ENCODE data around the gene HVCN1. TPM values are rescaled to one million over a fixed set of nuclear protein-coding genes. Genes with fewer than 3 reads are reported as not detected.
A peak's percentile ranks its signal among the peaks of the same experiment; 100 is the strongest.

The HVCN1 gene
- total RNA-seq, 2 donors from 2014 or later: 8.8 to 9.5 TPM

DNA sequence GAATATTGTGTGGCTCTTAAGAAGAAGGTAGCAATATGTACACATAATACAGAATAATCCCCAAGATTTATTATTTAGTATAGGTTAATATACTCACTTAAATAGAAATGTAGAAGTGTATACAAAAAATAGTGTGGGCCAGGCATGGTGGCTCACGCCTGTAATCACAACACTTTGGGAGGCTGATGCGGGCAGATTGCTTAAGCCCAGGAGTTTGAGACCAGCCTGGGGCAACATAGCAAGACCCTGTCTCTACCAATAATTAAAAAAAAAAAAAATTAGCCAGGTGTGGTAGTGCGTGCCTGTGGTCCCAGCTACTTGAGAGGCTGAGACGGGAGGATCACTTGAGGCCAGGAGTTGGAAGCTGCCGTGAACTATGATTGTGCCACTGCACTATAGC, 15.3 kb upstream of the HVCN1 start:
- Mint-ChIP-seq H3K4me3 (no peak overlapping the region), H3K27me3 (ENCODE audit: insufficient read depth) (no peaks in the 10 kb centered on the region), H3K36me3 (ENCODE audit: low read depth) (peaks cover 2% of the 10 kb centered on the region), H3K4me1 (no peaks in the 10 kb centered on the region), H3K9me3 (no peaks in the 10 kb centered on the region), H3K27ac (no peak overlapping the region)
- Histone ChIP-seq H3K4me1 (ENCODE audit: control insufficient read depth, insufficient read depth, low read length) (no peaks in the 10 kb centered on the region), H3K4me3 (ENCODE audit: low read length) (no peak overlapping the region), H3K27ac (ENCODE audit: low read depth, low read length) (no peak overlapping the region), H3K9ac (ENCODE audit: extremely low read depth, low read length, poor library complexity, severe bottlenecking) (no peak overlapping the region), H3K9me3 (ENCODE audit: control insufficient read depth, low read length) (no peaks in the 10 kb centered on the region), H3K27me3 (ENCODE audit: control insufficient read depth, insufficient read depth, low read length, poor library complexity, severe bottlenecking) (no peaks in the 10 kb centered on the region), H3K36me3 (ENCODE audit: control insufficient read depth, insufficient read depth, low read length) (no peaks in the 10 kb centered on the region)
- TF ChIP-seq, protein P1, sequence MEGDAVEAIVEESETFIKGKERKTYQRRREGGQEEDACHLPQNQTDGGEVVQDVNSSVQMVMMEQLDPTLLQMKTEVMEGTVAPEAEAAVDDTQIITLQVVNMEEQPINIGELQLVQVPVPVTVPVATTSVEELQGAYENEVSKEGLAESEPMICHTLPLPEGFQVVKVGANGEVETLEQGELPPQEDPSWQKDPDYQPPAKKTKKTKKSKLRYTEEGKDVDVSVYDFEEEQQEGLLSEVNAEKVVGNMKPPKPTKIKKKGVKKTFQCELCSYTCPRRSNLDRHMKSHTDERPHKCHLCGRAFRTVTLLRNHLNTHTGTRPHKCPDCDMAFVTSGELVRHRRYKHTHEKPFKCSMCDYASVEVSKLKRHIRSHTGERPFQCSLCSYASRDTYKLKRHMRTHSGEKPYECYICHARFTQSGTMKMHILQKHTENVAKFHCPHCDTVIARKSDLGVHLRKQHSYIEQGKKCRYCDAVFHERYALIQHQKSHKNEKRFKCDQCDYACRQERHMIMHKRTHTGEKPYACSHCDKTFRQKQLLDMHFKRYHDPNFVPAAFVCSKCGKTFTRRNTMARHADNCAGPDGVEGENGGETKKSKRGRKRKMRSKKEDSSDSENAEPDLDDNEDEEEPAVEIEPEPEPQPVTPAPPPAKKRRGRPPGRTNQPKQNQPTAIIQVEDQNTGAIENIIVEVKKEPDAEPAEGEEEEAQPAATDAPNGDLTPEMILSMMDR (conservative IDR thresholded peaks at IDR 0.05): no peak
- 92 to 100% methylated on average over 2 to 5 of the region's 5 CpGs for WGBS, 2 experiments (ENCODE audit: insufficient coverage in 1 of 2, insufficient read length in 1 of 2)
- DNase-seq: no peak

DNA sequence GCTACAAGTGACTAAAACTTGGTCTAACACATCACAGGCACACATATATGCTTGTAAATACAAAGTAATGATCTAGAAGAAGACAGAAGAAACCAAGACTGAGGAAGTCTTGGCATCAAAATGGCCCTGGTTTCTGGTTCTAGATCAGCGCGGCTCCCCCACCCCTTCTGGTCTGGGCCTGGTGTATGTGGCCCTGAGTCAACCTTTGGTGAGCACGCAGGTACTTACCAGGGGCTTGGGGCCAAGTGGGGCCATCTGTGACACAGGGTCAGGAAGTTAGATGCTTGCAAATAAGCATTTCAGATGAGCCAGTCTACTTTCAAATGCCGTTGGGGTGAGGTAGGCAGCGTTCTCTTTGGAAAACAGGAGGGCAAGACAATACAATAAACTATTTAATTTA, 13.2 kb upstream of the HVCN1 start:
- Mint-ChIP-seq H3K9me3 (no peaks in the 10 kb centered on the region), H3K4me3 (no peak overlapping the region), H3K27ac (no peak overlapping the region), H3K27me3 (ENCODE audit: insufficient read depth) (no peaks in the 10 kb centered on the region), H3K36me3 (ENCODE audit: low read depth) (no peaks in the 10 kb centered on the region), H3K4me1 (no peaks in the 10 kb centered on the region)
- Histone ChIP-seq H3K4me1 (ENCODE audit: control insufficient read depth, insufficient read depth, low read length) (no peaks in the 10 kb centered on the region), H3K36me3 (ENCODE audit: control insufficient read depth, insufficient read depth, low read length) (no peaks in the 10 kb centered on the region), H3K9me3 (ENCODE audit: control insufficient read depth, low read length) (no peaks in the 10 kb centered on the region), H3K27ac (ENCODE audit: low read depth, low read length) (no peak overlapping the region), H3K4me3 (ENCODE audit: low read length) (no peak overlapping the region), H3K27me3 (ENCODE audit: control insufficient read depth, insufficient read depth, low read length, poor library complexity, severe bottlenecking) (no peaks in the 10 kb centered on the region), H3K9ac (ENCODE audit: extremely low read depth, low read length, poor library complexity, severe bottlenecking) (no peak overlapping the region)
- DNase-seq: no peak
- TF ChIP-seq, protein P1 (conservative IDR thresholded peaks at IDR 0.05): no peak
- 98 to 100% methylated on average over 3 to 4 of the region's 5 CpGs for WGBS, 2 experiments (ENCODE audit: insufficient coverage in 1 of 2, insufficient read length in 1 of 2)

DNA sequence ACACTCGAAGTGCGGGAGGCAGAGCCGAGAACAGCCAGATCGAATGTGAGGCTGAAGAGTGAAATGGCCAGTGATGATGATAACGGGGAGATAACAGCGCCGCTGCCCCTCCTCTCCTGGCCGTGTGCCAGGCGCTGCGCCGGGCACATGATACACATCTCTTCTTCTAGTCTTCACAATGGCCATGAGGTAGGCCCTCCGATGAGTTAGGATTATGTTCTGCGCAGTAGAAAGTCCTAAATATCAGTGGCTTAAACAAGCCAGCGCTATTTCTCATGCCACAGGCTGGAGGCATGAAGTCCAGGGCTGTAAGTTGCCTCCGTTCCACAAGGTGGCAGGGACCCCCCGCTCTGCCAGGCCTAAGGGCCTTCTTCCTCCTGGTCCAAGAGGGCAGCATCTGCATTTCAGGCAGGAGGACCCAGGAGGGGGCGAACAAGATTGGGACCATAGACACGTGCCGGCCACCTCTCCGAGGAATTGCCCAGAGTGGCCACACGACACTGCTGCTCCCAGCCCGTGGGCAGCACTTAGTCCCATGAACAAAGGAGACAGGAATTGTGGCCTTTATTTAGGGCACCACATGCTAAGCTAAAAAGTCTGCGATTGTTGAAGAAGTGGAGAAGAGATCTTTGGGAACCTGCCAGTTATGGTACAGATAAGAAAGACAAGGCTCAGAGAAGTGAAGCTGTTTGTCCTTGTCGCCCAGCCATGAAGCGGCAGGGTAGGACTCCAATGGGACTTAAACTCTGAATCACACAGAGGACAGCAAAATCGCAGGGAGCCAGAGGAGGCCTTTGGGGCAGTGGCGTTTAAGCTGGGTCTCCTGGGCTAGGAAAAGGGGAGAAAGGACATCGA, 10.9 kb upstream of the HVCN1 start:
- Mint-ChIP-seq H3K27ac (no peak overlapping the region), H3K4me3 (no peak overlapping the region), H3K9me3 (no peaks in the 10 kb centered on the region), H3K4me1 (no peaks in the 10 kb centered on the region), H3K36me3 (ENCODE audit: low read depth) (no peaks in the 10 kb centered on the region), H3K27me3 (ENCODE audit: insufficient read depth) (no peaks in the 10 kb centered on the region)
- TF ChIP-seq, protein P1 (conservative IDR thresholded peaks at IDR 0.05): peak; percentile 49
- H3K9ac ChIP-seq (ENCODE audit: extremely low read depth, low read length, poor library complexity, severe bottlenecking): no peak overlapping the region
- H3K9me3 ChIP-seq (ENCODE audit: control insufficient read depth, low read length): no peaks in the 10 kb centered on the region
- H3K4me1 ChIP-seq (ENCODE audit: control insufficient read depth, insufficient read depth, low read length): no peaks in the 10 kb centered on the region
- no peak overlapping the region for H3K27ac ChIP-seq (ENCODE audit: low read depth, low read length)
- 94 to 96% methylated on average over 27 to 28 of the region's 28 CpGs for WGBS, 2 experiments (ENCODE audit: insufficient coverage in 1 of 2, insufficient read length in 1 of 2)
- peak; percentile 70 for DNase-seq
- no peaks in the 10 kb centered on the region for H3K36me3 ChIP-seq (ENCODE audit: control insufficient read depth, insufficient read depth, low read length)
- no peak overlapping the region for H3K4me3 ChIP-seq (ENCODE audit: low read length)
- no peaks in the 10 kb centered on the region for H3K27me3 ChIP-seq (ENCODE audit: control insufficient read depth, insufficient read depth, low read length, poor library complexity, severe bottlenecking)
